GM21619 (cell line): ENCODE data around the gene AUH.

ENCODE experiments used
- ATAC-seq: cut with Tn5 transposase; IDR thresholded peaks from one replicate; pipeline ENCODE4 v1.9.1; 2021; ENCODE audit not compliant: unreplicated experiment

The AUH gene

GRCh38 chr9:91192381-91193086 lies 169.2 kb downstream of the AUH start:
- no peak for ATAC-seq

GRCh38 chr9:91191411-91192380 lies 170.0 kb downstream of the AUH start:
- peak; percentile 35 for ATAC-seq

- no peak for ATAC-seq
Measured at GRCh38 chr9:91190062-91190461, 171.7 kb downstream of the AUH start.

- no peak for ATAC-seq
Measured at GRCh38 chr9:91188719-91189590, 172.8 kb downstream of the AUH start.

GRCh38 chr9:91187965-91188344 lies 173.8 kb downstream of the AUH start:
- ATAC-seq, result no peak

- no peak for ATAC-seq
Measured at GRCh38 chr9:91187311-91187964, 174.3 kb downstream of the AUH start.

- no peak for ATAC-seq
Measured at GRCh38 chr9:91186632-91187108, 175.0 kb downstream of the AUH start.

- ATAC-seq, result no peak
Measured at GRCh38 chr9:91185193-91185886, 176.4 kb downstream of the AUH start.

- ATAC-seq, result no peak
Measured at GRCh38 chr9:91182429-91183225, 179.1 kb downstream of the AUH start.

- no peak for ATAC-seq
Measured at GRCh38 chr9:91181541-91181940, 180.2 kb downstream of the AUH start.

GRCh38 chr9:91180930-91181268 lies 180.8 kb downstream of the AUH start:
- no peak for ATAC-seq

- no peak for ATAC-seq
Measured at GRCh38 chr9:91180240-91180929, 181.3 kb downstream of the AUH start.

- ATAC-seq, result no peak
Measured at GRCh38 chr9:91179237-91180138, 182.2 kb downstream of the AUH start.

- no peak for ATAC-seq
Measured at GRCh38 chr9:91178281-91179236, 183.2 kb downstream of the AUH start.

- no peak for ATAC-seq
Measured at GRCh38 chr9:91177661-91178280, 183.9 kb downstream of the AUH start.

GRCh38 chr9:91177081-91177480 lies 184.6 kb downstream of the AUH start:
- ATAC-seq, result no peak
